NCI-H2029 (cell line): Measurements from ENCODE around the gene HMGA1.

ENCODE experiments used
- DNase-seq: peaks from one replicate; lab custom pipeline; 2025; lab: John Stamatoyannopoulos, UW

The HMGA1 gene

GRCh38 chr6:34236443-34237315 lies at the start of gene HMGA1:
Gene HMGA1 (plus strand): TSS chr6:34236873. CDS start chr6:34240781, 3,908 bp downstream.
- peak; percentile 81 for DNase-seq

GRCh38 chr6:34189806-34190503 lies 46.7 kb upstream of the HMGA1 start:
- no peak for DNase-seq

GRCh38 chr6:34190504-34191122 lies 46.1 kb upstream of the HMGA1 start:
- DNase-seq: no peak

- DNase-seq: no peak
Measured at GRCh38 chr6:34194772-34195171, 41.9 kb upstream of the HMGA1 start.

- DNase-seq: no peak
Measured at GRCh38 chr6:34195726-34196115, 41.0 kb upstream of the HMGA1 start.

- no peak for DNase-seq
Measured at GRCh38 chr6:34196116-34196832, 40.4 kb upstream of the HMGA1 start.

- no peak for DNase-seq
Measured at GRCh38 chr6:34196833-34197195, 39.9 kb upstream of the HMGA1 start.

GRCh38 chr6:34200340-34200971 lies 36.2 kb upstream of the HMGA1 start:
- no peak for DNase-seq

GRCh38 chr6:34201455-34202107 lies 35.1 kb upstream of the HMGA1 start:
- no peak for DNase-seq

- no peak for DNase-seq
Measured at GRCh38 chr6:34202329-34203201, 34.1 kb upstream of the HMGA1 start.

- DNase-seq: no peak
Measured at GRCh38 chr6:34204693-34205092, 32.0 kb upstream of the HMGA1 start.

GRCh38 chr6:34205466-34205865 lies 31.2 kb upstream of the HMGA1 start:
- DNase-seq: no peak

GRCh38 chr6:34205916-34206315 lies 30.8 kb upstream of the HMGA1 start:
- DNase-seq: no peak

GRCh38 chr6:34206726-34207125 lies 29.9 kb upstream of the HMGA1 start:
- DNase-seq: no peak

GRCh38 chr6:34207695-34208443 lies 28.8 kb upstream of the HMGA1 start:
- no peak for DNase-seq

- no peak for DNase-seq
Measured at GRCh38 chr6:34213772-34214171, 22.9 kb upstream of the HMGA1 start.

GRCh38 chr6:34218691-34219090 lies 18.0 kb upstream of the HMGA1 start:
- no peak for DNase-seq

- no peak for DNase-seq
Measured at GRCh38 chr6:34223381-34223955, 13.2 kb upstream of the HMGA1 start.
